ENCODE data around the gene FAF2.

DNA sequence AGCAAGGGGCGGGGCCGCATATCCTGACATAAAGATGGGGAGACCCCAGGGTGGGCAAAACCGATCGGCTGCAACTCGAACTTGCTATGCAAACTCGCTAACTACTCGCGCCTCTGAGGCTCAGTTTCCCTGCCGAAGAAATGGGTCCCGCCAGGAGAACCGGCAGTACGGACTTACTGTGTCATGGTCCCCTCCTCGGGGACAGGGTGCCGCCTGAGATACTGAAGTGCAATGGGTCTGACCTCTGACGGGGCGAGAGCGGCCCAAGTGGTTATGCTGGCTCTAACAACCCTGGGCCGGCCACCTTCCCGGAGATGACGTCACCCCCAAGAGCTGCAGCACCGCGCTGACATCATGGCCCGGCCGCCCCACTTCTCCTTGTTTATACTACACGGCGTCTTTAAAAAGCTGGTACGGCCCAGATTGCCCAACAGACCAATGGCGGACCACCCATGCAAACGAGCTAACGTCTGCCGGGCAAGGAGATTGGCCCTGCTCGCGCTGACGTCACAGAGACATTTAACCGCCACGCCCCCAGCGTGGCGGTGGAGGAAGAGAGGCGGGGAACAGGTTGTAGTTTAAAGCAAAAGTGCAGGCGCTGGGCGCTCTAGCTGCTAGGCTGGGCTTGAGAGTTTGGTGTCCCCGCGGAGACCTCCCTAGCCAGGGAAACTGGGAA lies 89.5 kb downstream of the FAF2 start:
- TF ChIP-seq EZH2 (IDR thresholded peaks at IDR 0.05; ENCODE audit: borderline replicate concordance, low read depth, low read length, severe bottlenecking) (no peak), POLR2A (IDR thresholded peaks at IDR 0.05; ENCODE audit: low read depth, low read length) (no peak), MYC (IDR thresholded peaks at IDR 0.05; ENCODE audit: low read depth, low read length) (no peak), POLR2AphosphoS5 (IDR thresholded peaks at IDR 0.05; ENCODE audit: insufficient read depth, low read depth, low read length) (no peak), JUN (IDR thresholded peaks at IDR 0.05; ENCODE audit: borderline replicate concordance, insufficient read depth, insufficient read length, low read depth) (peak; percentile 85), MAX (IDR thresholded peaks at IDR 0.05; ENCODE audit: insufficient read depth, insufficient read length) (no peak), FOS (IDR thresholded peaks at IDR 0.05; ENCODE audit: borderline replicate concordance, insufficient read depth, low read length) (no peak), GATA2 (IDR thresholded peaks at IDR 0.05; ENCODE audit: insufficient read depth, insufficient read length, low read depth, low read length) (no peak)
- TF ChIP-seq, protein P1, sequence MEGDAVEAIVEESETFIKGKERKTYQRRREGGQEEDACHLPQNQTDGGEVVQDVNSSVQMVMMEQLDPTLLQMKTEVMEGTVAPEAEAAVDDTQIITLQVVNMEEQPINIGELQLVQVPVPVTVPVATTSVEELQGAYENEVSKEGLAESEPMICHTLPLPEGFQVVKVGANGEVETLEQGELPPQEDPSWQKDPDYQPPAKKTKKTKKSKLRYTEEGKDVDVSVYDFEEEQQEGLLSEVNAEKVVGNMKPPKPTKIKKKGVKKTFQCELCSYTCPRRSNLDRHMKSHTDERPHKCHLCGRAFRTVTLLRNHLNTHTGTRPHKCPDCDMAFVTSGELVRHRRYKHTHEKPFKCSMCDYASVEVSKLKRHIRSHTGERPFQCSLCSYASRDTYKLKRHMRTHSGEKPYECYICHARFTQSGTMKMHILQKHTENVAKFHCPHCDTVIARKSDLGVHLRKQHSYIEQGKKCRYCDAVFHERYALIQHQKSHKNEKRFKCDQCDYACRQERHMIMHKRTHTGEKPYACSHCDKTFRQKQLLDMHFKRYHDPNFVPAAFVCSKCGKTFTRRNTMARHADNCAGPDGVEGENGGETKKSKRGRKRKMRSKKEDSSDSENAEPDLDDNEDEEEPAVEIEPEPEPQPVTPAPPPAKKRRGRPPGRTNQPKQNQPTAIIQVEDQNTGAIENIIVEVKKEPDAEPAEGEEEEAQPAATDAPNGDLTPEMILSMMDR (IDR thresholded peaks at IDR 0.05; ENCODE audit: extremely low read depth in 1 of 2, insufficient read depth in 1 of 2, low read depth in 1 of 2, low read length in 2 of 2), result no peak

Data from endothelial cell of umbilical vein (primary cell).